Neuronal stem cell (in vitro differentiated cells): Measurements from ENCODE around the gene ETV1.

Experiments used
- DNase-seq: peaks from one replicate; pipeline ENCODE4 v3.0.0-alpha.2; 2013; ENCODE audit warnings: low spot score
- H2AFZ ChIP-seq: one replicate; pipeline ENCODE4 v1.6.1; 2013; ENCODE audit warnings: mild to moderate bottlenecking, low read length, inconsistent platforms
- H2AK5ac ChIP-seq: 2 replicates; pipeline ENCODE4 v1.6.1; 2013; ENCODE audit warnings: low read depth, mild to moderate bottlenecking, inconsistent platforms, low read length, moderate library complexity, mixed read lengths
- H2BK120ac ChIP-seq: 2 replicates; pipeline ENCODE4 v1.6.1; 2013; ENCODE audit warnings: low read depth, mild to moderate bottlenecking, inconsistent platforms, low read length, moderate library complexity, mixed read lengths
- H2BK12ac ChIP-seq: one replicate; pipeline ENCODE4 v1.6.1; 2013; ENCODE audit warnings: low read length, inconsistent platforms
- H2BK15ac ChIP-seq: 2 replicates; pipeline ENCODE4 v1.6.1; 2013; ENCODE audit warnings: mild to moderate bottlenecking, low read length, inconsistent platforms, mixed read lengths
- H2BK5ac ChIP-seq: one replicate; pipeline ENCODE4 v1.6.1; 2013; ENCODE audit warnings: inconsistent platforms, mild to moderate bottlenecking, low read length, moderate library complexity
- H3K14ac ChIP-seq: one replicate; pipeline ENCODE4 v1.6.1; 2013; ENCODE audit warnings: low read length, inconsistent platforms
- H3K18ac ChIP-seq: 2 replicates; pipeline ENCODE4 v1.6.1; 2013; ENCODE audit warnings: low read length, inconsistent platforms
- H3K23ac ChIP-seq: 2 replicates; pipeline ENCODE4 v1.6.1; 2013; ENCODE audit warnings: low read depth, mild to moderate bottlenecking, mixed read lengths, low read length, inconsistent platforms; ENCODE audit not compliant: poor library complexity
- H3K27ac ChIP-seq: replicated peaks from 3 replicates; pipeline ENCODE4 v1.5.1; 2013; ENCODE audit warnings: low read length, inconsistent platforms
- H3K27me3 ChIP-seq, 3 experiments: 2 replicates each; pipeline ENCODE4 v1.6.1; 2013; ENCODE audit warnings: low read length in 3 of 3, mild to moderate bottlenecking in 2 of 3, inconsistent platforms in 1 of 3, low read depth in 1 of 3, mixed read lengths in 1 of 3, moderate library complexity in 1 of 3; ENCODE audit not compliant: control insufficient read depth in 3 of 3, insufficient read depth in 3 of 3
- H3K36me3 ChIP-seq, 2 donors: replicated peaks in 1 of 2; 2 replicates each; pipeline ENCODE4 v1.6.1; 2013; ENCODE audit warnings: low read length in 2 of 2; ENCODE audit not compliant: control insufficient read depth in 2 of 2, insufficient read depth in 2 of 2
- H3K4ac ChIP-seq: 2 replicates; pipeline ENCODE4 v1.6.1; 2013; ENCODE audit warnings: inconsistent platforms, mild to moderate bottlenecking, low read length, moderate library complexity
- H3K4me1 ChIP-seq, 2 donors: 1 replicate in 1 of 2; 2 replicates in 1 of 2; pipeline ENCODE4 v1.6.1; 2013; ENCODE audit warnings: low read length in 2 of 2, low read depth in 1 of 2; ENCODE audit not compliant: control insufficient read depth in 2 of 2, insufficient read depth in 1 of 2
- H3K4me2 ChIP-seq: one replicate; pipeline ENCODE4 v1.6.1; 2013; ENCODE audit warnings: mild to moderate bottlenecking, low read length, inconsistent platforms; ENCODE audit not compliant: insufficient read depth, poor library complexity, severe bottlenecking
- H3K4me3 ChIP-seq, 2 donors: 2 replicates each; pipeline ENCODE4 v1.5.1; 2013; ENCODE audit warnings: low read length in 2 of 2, mild to moderate bottlenecking in 2 of 2, inconsistent platforms in 1 of 2, moderate library complexity in 1 of 2
- H3K79me1 ChIP-seq: one replicate; pipeline ENCODE4 v1.6.1; 2013; ENCODE audit warnings: low read depth, mild to moderate bottlenecking, inconsistent platforms, low read length, moderate library complexity
- H3K9ac ChIP-seq: one replicate; pipeline ENCODE4 v1.6.1; 2013; ENCODE audit warnings: mild to moderate bottlenecking, low read depth, low read length, inconsistent platforms; ENCODE audit not compliant: poor library complexity
- H3K9me3 ChIP-seq, 2 donors: replicated peaks in 1 of 2; 2 replicates each; pipeline versions ENCODE3 to v1.6.1; 2013; ENCODE audit warnings: low read length in 2 of 2, mild to moderate bottlenecking in 2 of 2, inconsistent platforms in 1 of 2, low read depth in 1 of 2, mixed read lengths in 1 of 2, moderate library complexity in 1 of 2; ENCODE audit not compliant: control insufficient read depth in 2 of 2, insufficient read depth in 1 of 2
- H4K8ac ChIP-seq: one replicate; pipeline ENCODE4 v1.6.1; 2013; ENCODE audit warnings: low read depth, mild to moderate bottlenecking, inconsistent platforms, low read length, moderate library complexity
- H4K91ac ChIP-seq: one replicate; pipeline ENCODE4 v1.6.1; 2013; ENCODE audit warnings: low read length, low read depth, mild to moderate bottlenecking, inconsistent platforms; ENCODE audit not compliant: poor library complexity
- WGBS, 2 donors: extraction: QIAGEN DNeasy Blood & Tissue Kit; methylation state at CpG; one replicate each; pipeline ENCODE4 v1.1.7; 2013; ENCODE audit warnings: missing lambda C conversion rate in 2 of 2, mixed read lengths in 1 of 2; ENCODE audit not compliant: insufficient read length in 2 of 2, insufficient replicate concordance in 1 of 2; ENCODE audit errors: extremely low coverage in 2 of 2; 5-methylcytosine and 5-hydroxymethylcytosine counted together

The ETV1 gene

DNA sequence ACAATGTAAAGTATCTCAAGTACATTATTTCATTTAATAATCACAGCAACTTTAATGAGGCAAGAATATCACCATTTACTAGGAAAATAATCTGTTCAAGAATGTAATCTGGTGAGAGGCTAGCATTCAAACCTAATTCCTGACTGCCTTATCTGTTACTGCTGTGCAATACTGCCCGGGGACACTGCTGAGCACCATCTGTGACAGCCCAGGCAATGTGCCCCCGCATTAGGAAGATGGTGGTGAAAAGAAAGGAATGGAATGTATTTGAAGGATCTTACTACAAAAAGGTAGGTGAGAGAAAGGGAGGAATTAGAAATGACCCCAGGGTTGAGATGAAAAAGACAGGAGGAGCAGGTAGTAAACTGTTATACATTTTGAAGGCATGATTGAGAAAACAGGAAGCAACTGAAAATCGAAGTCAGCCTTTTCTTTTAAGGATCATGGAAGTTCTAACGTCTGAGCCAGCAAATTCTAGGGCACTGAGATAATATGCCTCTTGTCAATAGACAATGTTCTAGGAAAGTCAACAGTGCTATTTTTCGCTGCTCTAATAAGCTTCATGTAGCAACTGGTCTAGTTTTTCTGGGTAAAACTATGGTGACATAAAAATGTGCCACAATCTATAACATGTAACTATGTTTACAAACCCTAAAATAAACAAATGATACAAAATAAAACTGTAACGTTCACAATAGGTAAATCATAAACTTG lies 90.4 kb downstream of the ETV1 start:
- Histone ChIP-seq H3K36me3 (peaks cover 5 to 88% of the 10 kb centered on the region in 2 donors), H3K4me3 (no peak overlapping the region), H2BK120ac (no peak overlapping the region), H3K79me1 (no peaks in the 10 kb centered on the region), H3K18ac (no peak overlapping the region), H3K4ac (no peak overlapping the region), H4K8ac (no peak overlapping the region), H2BK15ac (no peak overlapping the region), H3K4me2 (no peak overlapping the region), H3K27ac (no peak overlapping the region), H3K4me1 (peaks cover 0 to 1% of the 10 kb centered on the region in 2 donors), H3K9me3 (peaks cover 0 to 2% of the 10 kb centered on the region in 2 donors), H2AFZ (no peak overlapping the region), H3K9ac (no peak overlapping the region), H2BK5ac (no peak overlapping the region), H3K14ac (no peak overlapping the region), H2BK12ac (no peak overlapping the region), H3K27me3 (no peaks in the 10 kb centered on the region), H2AK5ac (no peak overlapping the region), H3K23ac (no peak overlapping the region), H4K91ac (no peak overlapping the region)
- no CpG with 5 or more reads among the region's 6 CpGs for WGBS, 2 donors
- no peak for DNase-seq

DNA sequence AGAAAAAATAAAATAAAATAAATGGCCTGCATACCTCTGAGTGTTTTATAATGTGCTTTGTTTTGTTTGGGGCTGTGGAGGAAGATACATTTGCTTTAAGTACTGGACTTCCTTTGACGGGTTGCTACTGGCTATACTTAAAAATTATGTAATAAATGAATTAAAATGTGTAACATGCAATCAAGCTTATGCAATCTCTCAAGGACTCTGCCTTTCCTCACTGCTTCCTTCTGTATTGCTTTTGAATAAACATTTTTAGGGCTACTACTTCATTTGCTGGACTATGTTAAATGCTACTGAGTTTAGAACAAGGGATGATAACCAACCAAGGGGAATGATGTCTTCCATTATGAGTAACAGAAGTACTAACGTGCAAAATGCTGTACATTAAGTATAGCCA lies 91.6 kb downstream of the ETV1 start:
- Histone ChIP-seq H2BK12ac (no peak overlapping the region), H3K4me2 (no peak overlapping the region), H2BK120ac (no peak overlapping the region), H3K18ac (no peak overlapping the region), H2BK15ac (no peak overlapping the region), H2AK5ac (no peak overlapping the region), H3K4ac (no peak overlapping the region), H3K9me3 (peaks cover 0 to under 1% of the 10 kb centered on the region in 2 donors), H3K36me3 (peaks cover 3 to 83% of the 10 kb centered on the region in 2 donors), H2AFZ (no peak overlapping the region), H4K8ac (no peak overlapping the region), H3K27me3 (no peaks in the 10 kb centered on the region), H3K9ac (no peak overlapping the region), H3K27ac (no peak overlapping the region), H3K79me1 (no peaks in the 10 kb centered on the region), H2BK5ac (no peak overlapping the region), H3K23ac (no peak overlapping the region), H3K4me3 (no peak overlapping the region), H3K4me1 (peaks cover 0 to 1% of the 10 kb centered on the region in 2 donors), H3K14ac (no peak overlapping the region), H4K91ac (no peak overlapping the region)
- WGBS, 2 donors = no CpG with 5 or more reads among the region's 2 CpGs
- no peak for DNase-seq

- H3K14ac ChIP-seq = no peak overlapping the region
- H2AFZ ChIP-seq = no peak overlapping the region
- no peak overlapping the region for H2BK5ac ChIP-seq
- no CpG with 5 or more reads among the region's 4 CpGs for WGBS, 2 donors
- H3K9ac ChIP-seq = no peak overlapping the region
- DNase-seq = no peak
- no peak overlapping the region for H2BK15ac ChIP-seq
- no peak overlapping the region for H3K4me2 ChIP-seq
- H3K23ac ChIP-seq = no peak overlapping the region
- H4K8ac ChIP-seq = no peak overlapping the region
- peaks cover 0 to 1% of the 10 kb centered on the region in 2 donors for H3K4me1 ChIP-seq
- no peak overlapping the region for H2BK12ac ChIP-seq
- no peak overlapping the region for H2BK120ac ChIP-seq
- H3K36me3 ChIP-seq = peaks cover 3 to 61% of the 10 kb centered on the region in 2 donors
- no peak overlapping the region for H3K4ac ChIP-seq
- H3K79me1 ChIP-seq = no peaks in the 10 kb centered on the region
- H3K4me3 ChIP-seq = no peak overlapping the region
- H4K91ac ChIP-seq = no peak overlapping the region
- no peak overlapping the region for H3K18ac ChIP-seq
- peaks cover 0 to 7% of the 10 kb centered on the region in 2 donors for H3K9me3 ChIP-seq
- no peaks in the 10 kb centered on the region for H3K27me3 ChIP-seq
- no peak overlapping the region for H3K27ac ChIP-seq
- H2AK5ac ChIP-seq = no peak overlapping the region
Measured at GRCh38 chr7:13894954-13895353, 94.5 kb downstream of the ETV1 start.

- Histone ChIP-seq H2AFZ (no peak overlapping the region), H4K8ac (no peak overlapping the region), H3K36me3 (peaks cover 1 to 55% of the 10 kb centered on the region in 2 donors), H3K79me1 (no peaks in the 10 kb centered on the region), H3K4me1 (peaks cover 0 to 1% of the 10 kb centered on the region in 2 donors), H3K9ac (no peak overlapping the region), H2BK5ac (no peak overlapping the region), H3K18ac (no peak overlapping the region), H3K27me3 (no peaks in the 10 kb centered on the region), H2BK120ac (no peak overlapping the region), H2BK15ac (no peak overlapping the region), H3K9me3 (peaks cover 0 to 7% of the 10 kb centered on the region in 2 donors), H3K14ac (no peak overlapping the region), H2AK5ac (no peak overlapping the region), H3K4me3 (no peak overlapping the region), H3K4me2 (no peak overlapping the region), H4K91ac (no peak overlapping the region), H3K23ac (no peak overlapping the region), H2BK12ac (no peak overlapping the region), H3K27ac (no peak overlapping the region), H3K4ac (no peak overlapping the region)
- no CpG with 5 or more reads among the region's 2 CpGs for WGBS, 2 donors
- no peak for DNase-seq
Measured at GRCh38 chr7:13894377-13894776, 95.1 kb downstream of the ETV1 start.
